NCI-H1092 treated with DMSO at 0.1 percent for 48 hours (cell line): ENCODE results near the gene CYP11A1.

Experiments
- DNase-seq: peaks from one replicate; lab custom pipeline; 2025; lab: John Stamatoyannopoulos, UW

Gene CYP11A1

DNA sequence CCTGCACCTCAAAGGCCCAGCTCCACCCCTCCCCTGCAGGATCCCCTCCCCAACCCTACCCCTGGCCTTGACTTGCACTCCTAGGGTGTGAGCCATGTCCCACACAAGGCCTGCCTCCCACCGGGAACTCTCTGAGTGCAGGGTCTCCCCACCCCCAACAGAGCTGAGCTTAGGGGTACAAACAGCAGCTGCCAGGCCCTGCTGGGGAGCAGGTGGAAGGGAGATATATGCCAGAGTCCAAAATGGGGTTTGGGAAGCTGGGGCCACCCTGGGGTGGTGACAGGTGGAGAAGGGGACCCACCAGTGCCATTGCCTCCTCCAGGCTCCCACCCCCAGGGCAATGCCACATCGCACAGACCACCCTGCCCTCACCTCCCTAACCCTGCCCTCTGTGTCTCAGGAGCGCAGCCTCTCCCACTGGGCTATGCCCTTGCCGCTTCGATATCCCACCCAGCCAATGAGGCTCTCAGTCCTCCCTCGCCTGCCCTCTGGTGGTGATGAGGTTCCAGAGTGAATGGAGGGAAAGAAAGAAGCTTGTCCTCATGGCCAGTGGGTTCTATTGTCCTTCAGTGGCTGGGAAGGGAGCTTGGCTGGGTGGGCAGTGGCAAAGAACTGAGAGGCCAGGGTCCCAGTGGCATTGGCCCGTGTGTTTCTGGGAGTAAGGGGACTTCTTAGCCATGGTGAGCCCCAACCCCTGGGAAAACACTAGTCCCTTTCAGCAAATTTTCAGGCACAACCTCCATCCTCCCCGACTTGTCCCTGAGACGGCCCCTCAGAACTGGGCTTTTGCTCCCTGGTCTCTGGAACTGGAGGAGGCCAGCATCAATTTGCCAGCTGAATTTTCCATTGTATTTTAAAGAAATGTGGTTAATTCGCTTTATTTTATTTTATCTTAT is 46.8 kb downstream of the CYP11A1 start:
- peak; percentile 84 for DNase-seq

DNA sequence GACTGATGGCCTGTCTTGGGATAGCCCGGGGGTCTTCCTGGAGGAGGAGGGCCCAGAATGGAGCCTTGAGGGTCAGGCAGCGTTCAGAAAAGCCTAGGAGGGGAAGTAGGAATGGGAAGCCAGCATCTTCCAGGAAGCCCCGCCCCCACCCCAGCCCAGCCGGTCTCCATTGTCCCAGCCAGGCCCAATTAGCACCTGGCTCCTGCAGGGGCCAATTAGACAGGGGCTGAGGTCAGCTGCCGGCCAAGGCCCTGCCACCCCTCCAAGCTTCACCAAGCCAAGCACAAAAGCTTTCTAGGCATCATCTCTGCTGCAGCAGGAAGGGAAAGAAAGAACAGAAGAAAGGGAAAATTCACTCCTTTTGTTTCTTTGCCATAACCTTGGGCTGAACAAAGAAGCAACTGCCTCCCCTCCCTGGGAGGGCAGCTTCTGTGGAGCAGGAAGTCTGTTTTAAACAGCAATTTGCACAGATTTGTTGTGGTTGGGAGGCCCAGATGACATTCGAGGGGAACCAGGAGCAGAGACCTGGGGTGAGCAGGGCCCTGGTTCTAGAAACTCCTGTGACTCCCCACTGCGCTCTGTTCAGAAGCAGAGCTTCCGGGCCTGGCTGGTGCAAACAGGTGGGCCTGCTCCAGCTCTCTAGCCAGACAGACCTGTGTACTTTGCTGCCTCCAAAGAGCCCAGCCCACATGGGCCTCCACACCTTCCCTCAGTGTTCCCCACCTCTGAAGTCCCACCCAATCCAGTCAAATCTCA is 47.7 kb downstream of the CYP11A1 start:
- peak; percentile 34 for DNase-seq

DNA sequence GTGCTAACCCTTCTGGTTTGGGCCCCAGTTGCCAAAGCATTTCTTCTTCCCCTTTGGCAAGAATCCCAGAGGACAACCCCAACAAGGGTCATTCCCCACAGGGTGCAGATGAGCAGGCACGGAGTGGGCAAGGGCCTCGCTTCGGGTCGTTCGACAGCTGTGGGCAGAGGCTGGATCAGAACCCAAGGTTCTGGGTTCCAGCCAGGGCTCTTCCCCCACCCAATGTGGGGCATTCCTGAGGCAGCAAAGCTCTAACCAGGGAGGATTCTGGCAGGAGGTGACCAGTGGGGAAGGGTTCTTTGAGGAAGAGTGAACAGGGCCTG is 48.3 kb downstream of the CYP11A1 start:
- no peak for DNase-seq

DNA sequence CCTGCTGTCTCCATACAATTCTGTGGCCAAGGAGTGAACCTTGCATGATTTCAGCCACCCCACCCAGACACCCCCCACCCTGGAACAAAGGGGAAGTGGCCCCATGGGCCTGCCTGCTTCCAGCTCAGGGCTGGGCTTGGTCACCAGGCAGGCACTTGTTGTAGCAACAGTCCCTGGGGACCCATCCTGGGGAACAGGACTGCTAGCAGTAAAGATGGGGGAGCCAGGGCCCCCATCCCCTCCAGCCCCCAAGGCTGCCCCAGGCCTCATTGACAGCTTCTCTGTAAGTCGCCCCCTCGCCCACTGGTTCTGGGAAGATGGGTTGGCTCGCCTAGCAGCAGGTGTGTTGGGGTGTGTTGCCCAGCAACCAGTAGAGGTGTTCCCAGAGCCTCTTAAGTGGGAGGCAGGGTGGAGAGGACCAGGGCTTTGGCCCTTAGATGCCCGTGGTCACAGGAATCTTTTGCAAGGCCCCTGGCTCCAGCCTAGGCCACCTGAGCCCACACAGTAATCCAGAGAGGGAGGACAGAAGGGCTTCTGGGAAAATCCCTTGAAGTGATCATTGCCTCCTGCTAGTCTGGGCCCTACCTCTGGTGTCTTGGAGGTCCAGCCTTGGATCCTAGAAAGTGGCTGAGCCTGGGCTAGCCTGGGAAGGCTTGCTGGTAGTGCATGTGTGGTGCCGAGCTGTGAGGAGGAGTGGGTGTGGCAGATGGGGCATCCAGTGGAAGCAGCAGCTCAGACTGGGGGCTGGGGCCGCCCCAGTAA is 48.9 kb downstream of the CYP11A1 start:
- DNase-seq, result peak; percentile 82

DNA sequence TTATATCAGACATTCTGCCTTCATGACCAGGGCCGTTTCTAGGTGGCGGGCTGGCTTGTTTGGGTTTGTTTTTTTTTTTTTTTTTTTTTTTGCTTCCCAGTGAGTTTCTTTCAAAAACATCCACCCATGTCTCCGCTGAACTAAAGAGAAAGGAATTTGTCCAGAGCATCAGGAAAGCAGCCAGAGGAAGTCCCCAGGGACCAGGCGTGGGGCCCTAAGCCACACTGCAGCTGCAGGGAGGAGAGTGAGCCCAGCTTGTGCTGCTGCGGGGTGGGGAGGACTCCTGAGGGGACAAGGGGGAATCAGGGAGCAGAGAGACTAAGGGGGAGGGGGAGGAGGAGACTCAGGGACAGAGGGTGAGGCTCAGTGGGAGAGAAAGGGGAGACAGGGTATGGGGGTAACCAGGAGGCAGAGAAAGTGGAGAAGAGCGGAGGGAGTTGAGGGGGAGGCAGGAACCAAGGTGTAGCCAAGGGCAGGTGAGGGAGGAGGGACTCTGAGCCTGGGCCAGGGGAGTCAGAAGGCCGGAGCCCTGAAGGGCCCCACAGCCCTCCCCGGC is 49.5 kb downstream of the CYP11A1 start:
- DNase-seq, result peak; percentile 82

DNA sequence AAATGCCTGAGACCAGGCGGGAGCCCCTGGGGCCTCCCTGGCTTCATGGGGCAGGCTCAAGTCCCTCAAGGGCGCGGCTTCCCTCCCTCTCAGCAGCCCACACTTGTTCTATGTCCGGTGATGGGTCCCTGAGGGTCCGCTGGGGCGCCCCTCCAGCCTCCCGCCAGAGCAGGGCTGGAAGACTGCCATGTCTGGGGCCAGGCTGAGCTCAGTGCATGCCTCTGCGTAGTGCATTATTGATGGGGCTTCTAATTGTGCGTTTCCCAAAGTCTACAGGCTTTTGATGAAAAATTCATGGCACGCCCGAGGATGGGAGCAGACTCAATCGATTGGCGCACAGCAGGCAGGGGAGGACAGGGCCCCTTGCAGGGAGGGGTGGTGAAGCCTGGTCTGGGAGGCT is 51.3 kb downstream of the CYP11A1 start:
- DNase-seq, result peak; percentile 51

- no peak for DNase-seq
These were observed 51.8 kb downstream of the CYP11A1 start for GRCh38 chr15:74315626-74316025.

DNA sequence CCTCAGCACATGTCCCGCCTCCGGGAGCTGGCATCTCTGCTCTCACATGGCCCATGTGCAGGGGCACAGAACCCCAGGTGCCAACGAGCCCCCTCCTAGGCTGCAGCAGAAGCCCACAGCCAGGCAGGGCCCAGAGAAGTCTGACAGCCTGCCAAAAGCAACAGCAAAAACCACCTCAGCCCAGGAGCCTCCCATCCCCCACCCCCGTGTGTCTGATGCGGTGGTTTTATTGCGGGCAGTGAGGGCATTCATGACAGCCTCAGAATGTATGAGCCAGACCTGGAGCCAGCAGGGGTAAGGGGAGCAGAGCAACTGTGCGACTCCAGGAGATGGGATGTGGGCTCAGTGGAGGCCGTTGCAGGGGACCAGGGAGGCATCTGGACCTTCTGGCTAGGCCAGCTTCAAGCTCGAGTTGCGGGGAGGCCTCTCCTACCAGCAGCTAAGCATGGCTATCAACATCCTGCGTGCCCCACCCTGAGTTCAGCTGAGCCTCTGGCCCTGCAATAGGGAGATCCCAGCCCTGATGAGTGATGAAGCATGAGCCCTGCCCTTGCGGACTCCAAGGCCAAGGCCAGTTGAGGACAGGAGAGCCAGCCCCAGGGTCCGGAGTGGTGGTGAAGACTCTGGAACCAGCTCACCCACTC is 52.5 kb downstream of the CYP11A1 start:
- DNase-seq, result peak; percentile 22

- DNase-seq, result no peak
These were observed 53.6 kb downstream of the CYP11A1 start for GRCh38 chr15:74313889-74314288.

DNA sequence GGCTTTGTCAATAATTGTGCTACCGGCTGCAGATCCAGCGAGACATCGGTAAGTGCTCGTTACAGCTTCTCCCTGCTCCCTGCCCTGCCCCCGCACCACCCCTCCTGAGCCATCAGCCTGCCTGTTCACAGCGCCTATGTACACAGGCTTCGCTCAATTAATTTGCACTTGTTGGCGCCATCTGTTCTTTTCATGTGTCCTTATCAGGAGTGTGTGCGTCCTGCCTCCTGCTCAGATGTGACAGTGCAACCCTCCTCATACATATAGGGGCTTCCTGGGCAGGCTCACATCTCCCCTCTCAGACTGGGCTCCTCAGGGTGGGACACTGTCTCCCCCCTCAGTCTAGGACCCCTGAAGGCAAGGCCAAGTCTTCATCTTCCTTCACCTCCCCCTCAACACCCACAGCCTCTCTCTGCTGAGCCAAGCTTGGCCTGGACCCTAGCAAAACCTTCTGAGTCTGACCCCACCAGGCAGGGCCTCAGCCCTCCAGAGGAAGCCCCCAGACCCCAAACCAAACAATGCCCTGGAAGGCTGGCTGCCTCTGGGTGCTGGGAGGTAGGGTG is 54.9 kb downstream of the CYP11A1 start:
- DNase-seq, result peak; percentile 95

DNA sequence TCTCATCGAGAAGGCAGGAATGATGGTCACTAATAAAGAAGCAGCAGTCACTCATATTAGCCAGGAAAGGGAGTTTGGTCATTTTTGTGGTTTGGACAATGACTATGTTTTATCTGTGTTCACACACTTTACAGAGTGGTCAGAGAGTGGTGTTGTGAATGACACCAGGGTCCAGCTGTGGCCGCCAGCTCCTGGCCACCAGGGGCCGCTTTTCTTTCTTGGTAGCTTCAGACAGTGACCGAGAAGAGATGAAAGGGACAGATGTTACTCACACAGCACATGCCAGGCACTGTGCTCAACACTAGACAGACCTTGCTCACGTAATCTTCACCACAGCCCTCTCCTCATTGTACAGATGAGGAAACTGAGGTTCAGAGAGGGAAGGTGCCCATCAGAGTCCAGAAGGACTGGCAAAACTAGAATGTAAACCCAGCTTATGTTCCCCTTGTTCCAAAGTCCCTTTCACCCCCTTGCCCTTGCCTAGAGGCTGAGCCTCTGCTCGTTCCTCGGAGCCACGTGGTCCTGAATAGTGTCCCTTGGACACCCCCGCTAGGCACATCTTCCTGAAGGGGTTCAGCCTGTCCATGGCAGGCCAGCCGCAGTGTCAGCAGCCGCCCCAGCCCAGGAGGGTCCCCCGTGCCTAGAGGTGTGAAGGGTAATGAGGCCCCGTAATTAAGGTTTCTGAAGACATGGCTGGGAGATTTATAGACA is 55.6 kb downstream of the CYP11A1 start:
- DNase-seq, result peak; percentile 85

GRCh38 chr15:74307827-74308811 is 59.3 kb downstream of the CYP11A1 start:
- peak; percentile 79 for DNase-seq

DNA sequence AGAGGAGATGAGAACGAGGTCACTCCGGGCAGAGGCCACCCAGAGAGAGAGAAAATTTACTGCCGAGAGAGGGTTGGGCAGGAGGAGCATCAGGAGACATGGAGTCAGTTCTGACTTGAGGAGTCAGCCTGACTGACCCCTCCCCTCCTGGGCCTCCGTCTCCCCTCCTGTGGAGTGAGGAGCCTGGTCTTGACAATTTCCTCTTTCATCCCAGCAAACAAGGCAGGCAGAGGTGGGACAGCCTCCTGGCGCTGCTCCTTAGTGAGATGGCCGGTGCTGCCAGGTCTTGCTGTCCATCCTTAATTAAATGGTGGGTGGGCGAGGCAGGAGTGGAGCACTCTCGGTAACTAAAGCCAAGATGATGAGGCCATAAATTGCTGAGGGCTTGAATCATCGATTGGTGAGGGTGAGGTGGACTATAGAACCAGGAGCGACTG is 60.6 kb downstream of the CYP11A1 start:
- no peak for DNase-seq

GRCh38 chr15:74305687-74306086 is 61.8 kb downstream of the CYP11A1 start:
- DNase-seq, result no peak

DNA sequence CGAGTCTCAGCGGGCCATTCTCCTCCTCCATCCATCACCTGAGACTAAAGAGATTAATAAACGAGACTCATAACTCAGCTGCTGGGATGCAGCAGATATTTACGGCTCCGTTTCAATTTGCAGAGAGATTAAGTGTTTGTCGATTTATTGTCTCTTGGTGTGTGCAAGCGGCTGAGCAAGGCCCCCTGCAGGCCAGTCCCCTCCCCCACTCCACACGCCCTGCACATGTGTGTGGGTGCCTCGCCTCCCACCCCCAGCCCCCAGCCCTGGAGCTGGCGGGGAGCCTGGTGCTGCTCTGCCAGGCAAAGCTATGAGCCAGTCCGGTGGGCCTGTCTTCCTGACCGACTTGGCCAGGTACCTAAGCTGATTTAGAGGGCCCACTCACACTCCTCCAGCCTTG is 63.0 kb downstream of the CYP11A1 start:
- peak; percentile 31 for DNase-seq

GRCh38 chr15:74303741-74304309 is 63.6 kb downstream of the CYP11A1 start:
- no peak for DNase-seq

- DNase-seq, result peak; percentile 68
These were observed 64.6 kb downstream of the CYP11A1 start for GRCh38 chr15:74302821-74303359.

- no peak for DNase-seq
These were observed 65.7 kb downstream of the CYP11A1 start for GRCh38 chr15:74301583-74302361.
